Right lung (tissue), 5 donors: ENCODE data around the gene ZNF771. TPM values are rescaled to one million over a fixed set of nuclear protein-coding genes. Genes with fewer than 3 reads are reported as not detected.
"Not testable (repeated sequence)": the region's sequence is repeated elsewhere in the genome, so short reads cannot be mapped to it uniquely, and the experiment has no call there.

ENCODE experiments used
- DNase-seq, 2 donors: peaks; one replicate each; pipeline ENCODE4 v3.0.0-alpha.2; 2013
- polyA plus RNA-seq, 5 donors: library from polyadenylated mRNA; unstranded; fragments of 120-200 nt; gene quantifications; one replicate each; pipeline versions ENCODE4 v1.2.1 to v1.2.3, GENCODE V29; 2013; ENCODE audit warnings: inconsistent platforms in 1 of 5, low replicate concordance in 1 of 5; ENCODE audit not compliant: insufficient read length in 5 of 5, insufficient read depth in 1 of 5

The ZNF771 gene
- polyA plus RNA-seq, 5 donors = 4.2 to 9.7 (median 4.9) TPM

GRCh38 chr16:30459456-30459855, 52.0 kb downstream of the ZNF771 start:
- DNase-seq = no peak

DNA sequence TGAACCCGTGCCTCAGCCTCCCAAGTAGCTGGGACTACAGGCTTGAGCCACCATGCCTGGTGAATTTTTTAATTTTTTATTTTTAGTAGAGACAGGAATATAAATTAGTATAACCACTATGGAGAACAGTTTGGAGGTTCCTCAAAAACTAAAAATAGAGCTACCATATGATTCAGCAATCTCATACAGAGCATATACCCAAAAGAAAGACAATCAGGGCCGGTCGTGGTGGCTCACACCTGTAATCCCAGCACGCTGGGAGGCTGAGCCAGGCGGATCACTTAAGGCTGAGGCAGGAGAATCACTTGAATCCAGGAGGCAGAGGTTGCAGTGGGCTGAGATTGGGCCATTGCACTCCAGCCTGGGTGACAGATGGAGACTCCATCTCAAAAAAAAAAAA, 54.0 kb downstream of the ZNF771 start:
- not testable (repeated sequence) for DNase-seq

DNA sequence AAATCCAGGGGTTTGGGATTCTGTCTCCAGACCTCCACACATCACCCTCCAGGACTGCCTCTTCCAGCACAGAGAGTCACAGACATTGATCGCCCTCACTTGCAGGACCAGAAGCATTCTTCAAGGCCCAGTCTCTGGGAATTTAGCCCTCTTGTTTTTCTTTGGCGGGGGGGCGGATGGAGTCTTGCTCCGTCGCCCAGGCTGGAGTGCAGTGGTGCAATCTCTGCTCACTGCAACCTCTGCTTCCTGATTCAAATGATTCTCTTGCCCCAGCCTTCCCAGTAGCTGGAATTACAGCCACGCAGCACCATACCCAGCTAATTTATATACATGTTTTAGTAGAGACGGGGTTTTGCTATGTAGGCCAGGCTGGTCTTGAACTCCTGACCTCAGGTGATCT, 56.7 kb downstream of the ZNF771 start:
- DNase-seq = no peak

Other genes with a start within 250 kb of the ZNF771 start
- 10 to 100 TPM; 14.0 to 27.0 (median 17.9) TPM for gene CORO1A, start 224.0 kb upstream of the ZNF771 start, polyA plus RNA-seq
- 10 to 100 TPM; 13.1 to 37.9 (median 20.1) TPM for gene BOLA2B, start 213.9 kb upstream of the ZNF771 start, polyA plus RNA-seq
- gene SLX1A, start 213.7 kb upstream of the ZNF771 start, polyA plus RNA-seq = 10 to 100 TPM; 12.7 to 28.5 (median 21.3) TPM
- 10 to 100 TPM in 4 of 5 donors, 1 to 10 TPM in 1; 7.7 to 14.7 (median 10.4) TPM for gene SULT1A3, start 208.4 kb upstream of the ZNF771 start, polyA plus RNA-seq
- 10 to 100 TPM; 13.8 to 29.2 (median 21.1) TPM for gene NPIPB13, start 159.1 kb upstream of the ZNF771 start, polyA plus RNA-seq
- 10 to 100 TPM; 45.3 to 56.7 (median 49.8) TPM for gene CD2BP2, start 52.3 kb upstream of the ZNF771 start, polyA plus RNA-seq
- 10 to 100 TPM; 23.9 to 43.1 (median 32.6) TPM for gene TBC1D10B, start 37.1 kb upstream of the ZNF771 start, polyA plus RNA-seq
- 100 to 1,000 TPM in 1 of 5 donors, 1 to 10 TPM in 2, under 1 TPM in 1, not detected in 1; 0.24 to 353 (median 6.6) TPM for gene MYL11, start 32.8 kb upstream of the ZNF771 start, polyA plus RNA-seq
- 1 to 10 TPM; 2.0 to 4.0 (median 2.7) TPM for gene SEPTIN1, start 25.0 kb upstream of the ZNF771 start, polyA plus RNA-seq
- 10 to 100 TPM in 1 of 5 donors, 1 to 10 TPM in 4; 6.4 to 10.7 (median 7.8) TPM for gene ZNF48, start 12.2 kb upstream of the ZNF771 start, polyA plus RNA-seq
- 10 to 100 TPM; 27.0 to 53.7 (median 37.8) TPM for gene DCTPP1, start 22.4 kb downstream of the ZNF771 start, polyA plus RNA-seq
- gene SEPHS2, start 38.3 kb downstream of the ZNF771 start, polyA plus RNA-seq = 10 to 100 TPM; 30.6 to 34.1 (median 32.7) TPM
- gene ITGAL, start 65.1 kb downstream of the ZNF771 start, polyA plus RNA-seq = 1 to 10 TPM; 3.5 to 6.6 (median 4.5) TPM
- 10 to 100 TPM; 28.3 to 49.8 (median 35.7) TPM for gene ZNF768, start 119.0 kb downstream of the ZNF771 start, polyA plus RNA-seq
- 10 to 100 TPM in 1 of 5 donors, 1 to 10 TPM in 4; 7.3 to 10.1 (median 8.8) TPM for gene ZNF747, start 127.3 kb downstream of the ZNF771 start, polyA plus RNA-seq
- 10 to 100 TPM in 4 of 5 donors, 1 to 10 TPM in 1; 9.8 to 15.3 (median 13.0) TPM for gene ZNF764, start 150.8 kb downstream of the ZNF771 start, polyA plus RNA-seq
- gene ZNF688, start 164.1 kb downstream of the ZNF771 start, polyA plus RNA-seq = 10 to 100 TPM; 10.5 to 18.3 (median 11.2) TPM
- gene ZNF785, start 178.1 kb downstream of the ZNF771 start, polyA plus RNA-seq = 10 to 100 TPM; 22.3 to 29.1 (median 25.2) TPM
- gene ZNF689, start 202.8 kb downstream of the ZNF771 start, polyA plus RNA-seq = 1 to 10 TPM; 8.3 to 9.9 (median 9.5) TPM
- gene PRR14, start 243.4 kb downstream of the ZNF771 start, polyA plus RNA-seq = 10 to 100 TPM; 38.7 to 48.3 (median 43.6) TPM